Gastroesophageal sphincter (tissue), 4 donors: ENCODE measurements around the gene PPP1R18. TPM values are rescaled to one million over a fixed set of nuclear protein-coding genes. Genes with fewer than 3 reads are reported as not detected.
A peak's percentile ranks its signal among the peaks of the same experiment; 100 is the strongest.
"Not testable (repeated sequence)": the region's sequence is repeated elsewhere in the genome, so short reads cannot be mapped to it uniquely, and the experiment has no call there.

Source experiments
- ATAC-seq: fragments of 150-250 bp; one replicate; pipeline ENCODE4 v1.9.1; 2016; ENCODE audit warnings: mild to moderate bottlenecking, moderate library complexity
- H3K27ac ChIP-seq, 4 donors: fragments of 200-600 bp; sonication (generic) in 3 of 4; 1 replicate in 3 of 4; 2 replicates in 1 of 4; pipeline ENCODE4 v1.5.1; 2016 to 2019
- H3K27me3 ChIP-seq: fragments of 200-600 bp; sonication (generic); one replicate; pipeline ENCODE4 v1.5.1; 2019
- H3K36me3 ChIP-seq, 2 donors: fragments of 200-600 bp; sonication (generic); one replicate each; pipeline ENCODE4 v1.5.1; 2019; ENCODE audit warnings: control low read depth in 1 of 2
- H3K4me1 ChIP-seq, 3 donors: fragments of 200-600 bp; sonication (generic); 1 replicate in 2 of 3; 2 replicates in 1 of 3; pipeline ENCODE4 v1.5.1; 2016 to 2019; ENCODE audit warnings: control low read depth in 2 of 3
- H3K4me3 ChIP-seq, 2 donors: fragments of 200-600 bp; sonication (generic); one replicate each; pipeline ENCODE4 v1.5.1; 2019; ENCODE audit warnings: mild to moderate bottlenecking in 1 of 2, moderate library complexity in 1 of 2
- H3K9me3 ChIP-seq, 3 donors: fragments of 200-600 bp; sonication (generic); one replicate each; pipeline ENCODE4 v1.5.1; 2017 to 2019; ENCODE audit warnings: control low read depth in 2 of 3
- CTCF ChIP-seq, 4 experiments: fragments of 200-600 bp in 2 of 4; fragments of 450-650 bp in 2 of 4; sonication (generic) in 1 of 4; IDR thresholded peaks; one replicate each; pipeline ENCODE4 v1.5.1; 2017 to 2019; ENCODE audit warnings: antibody characterized with exemption in 4 of 4, mild to moderate bottlenecking in 2 of 4, moderate library complexity in 2 of 4
- EP300 ChIP-seq: sonication (generic); formaldehyde crosslinking; IDR thresholded peaks from one replicate; pipeline ENCODE4 v1.6.1; 2017; ENCODE audit warnings: antibody characterized with exemption, mild to moderate bottlenecking
- POLR2A ChIP-seq, 2 donors: fragments of 450-650 bp; IDR thresholded peaks; one replicate each; pipeline ENCODE4 v1.6.1; 2017; ENCODE audit warnings: antibody characterized with exemption in 2 of 2, mild to moderate bottlenecking in 2 of 2, moderate library complexity in 1 of 2
- POLR2AphosphoS5 ChIP-seq: sonication (generic); formaldehyde crosslinking; IDR thresholded peaks from one replicate; pipeline ENCODE4 v1.6.1; 2017; ENCODE audit warnings: antibody characterized with exemption
- WGBS, 2 donors: methylation state at CpG; one replicate each; pipeline ENCODE4 v1.1.5; 2018; ENCODE audit warnings: low coverage in 1 of 2; 5-methylcytosine and 5-hydroxymethylcytosine counted together
- total RNA-seq, 4 donors: library from RNA; depleted of rRNA; stranded (reverse); fragments of >200 nt; gene quantifications; one replicate each; pipeline ENCODE4 v1.1.0, GENCODE V29; 2016

PPP1R18 gene
- total RNA-seq, 4 donors from 2014 or later, result 45.3 to 65.8 (median 56.6) TPM

- ATAC-seq, result no peak
- Histone ChIP-seq H3K4me1 (peaks cover 5 to 54% (median 33%) of the 10 kb centered on the region in 3 donors), H3K27ac (peak overlapping the region in 1 of 4 donors; percentile 10), H3K4me3 (no peak overlapping the region), H3K27me3 (no peaks in the 10 kb centered on the region), H3K9me3 (no peaks in the 10 kb centered on the region), H3K36me3 (peaks cover 0 to 46% of the 10 kb centered on the region in 2 donors)
- 69 to 71% methylated on average over 4 to 10 of the region's 10 CpGs for WGBS, 2 donors
- TF ChIP-seq POLR2A (IDR thresholded peaks at IDR 0.05) (no peak), POLR2AphosphoS5 (no peak), EP300 (no peak), CTCF (IDR thresholded peaks at IDR 0.05) (no peak)
Observed at GRCh38 chr6:30676660-30677285, 9.7 kb downstream of the PPP1R18 start.

GRCh38 chr6:30672445-30673253 lies 13.8 kb downstream of the PPP1R18 start, which contains the start of gene DHX16:
DHX16 (minus strand) TSS chr6:30673006; CDS start chr6:30672841, 165 bp downstream.
- peak in 3 of 4 experiments; percentile 83 to 94 (median 87) for TF ChIP-seq CTCF (IDR thresholded peaks at IDR 0.05)
- peak; percentile 90 for TF ChIP-seq POLR2AphosphoS5
- peak in 1 of 2 donors; percentile 29 for TF ChIP-seq POLR2A (IDR thresholded peaks at IDR 0.05)
- TF ChIP-seq EP300, result no peak

DNA sequence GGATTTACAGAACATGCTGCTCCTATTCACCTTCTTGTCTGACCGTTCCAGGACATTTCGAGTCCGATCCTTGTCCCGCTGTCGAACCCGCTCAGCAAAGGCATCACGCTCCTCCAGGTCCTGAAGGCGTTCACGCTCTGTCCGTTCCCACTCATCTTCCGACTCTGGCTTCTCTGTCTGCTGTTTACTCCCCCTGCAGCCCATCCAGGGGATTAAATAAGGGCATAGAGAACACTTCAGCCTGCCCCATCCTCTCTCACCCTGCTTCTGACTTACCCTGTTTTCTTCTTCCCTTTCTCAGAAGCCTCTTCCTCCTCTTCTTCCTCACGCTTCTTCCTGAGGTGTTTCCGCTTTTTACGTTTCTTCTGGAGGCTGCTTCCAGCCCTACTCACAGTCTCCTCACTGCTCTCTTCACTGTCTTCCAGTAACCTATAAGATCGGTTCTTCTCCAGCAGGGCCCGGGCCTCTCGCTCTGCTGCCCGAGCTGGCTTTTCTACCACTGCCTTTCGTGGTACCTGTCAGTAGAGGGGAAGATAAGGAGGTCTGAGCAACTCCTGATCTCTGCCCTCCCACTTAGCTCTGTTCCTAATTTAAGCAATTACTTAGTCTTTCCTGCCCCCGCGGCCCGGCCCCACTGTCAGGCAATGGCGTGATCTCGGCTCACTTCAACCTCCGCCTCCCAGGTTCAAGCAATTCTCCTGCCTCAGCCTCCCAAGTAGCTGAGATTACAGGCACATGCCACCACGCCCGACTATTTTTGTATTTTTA lies 15.5 kb downstream of the PPP1R18 start:
- peaks cover 0 to 30% (median 13%) of the 10 kb centered on the region in 3 donors for H3K4me1 ChIP-seq
- no peaks in the 10 kb centered on the region for H3K9me3 ChIP-seq
- TF ChIP-seq POLR2A (IDR thresholded peaks at IDR 0.05) (no peak), EP300 (no peak), POLR2AphosphoS5 (no peak), CTCF (IDR thresholded peaks at IDR 0.05) (no peak)
- H3K27me3 ChIP-seq, result no peaks in the 10 kb centered on the region
- no peak for ATAC-seq
- peaks cover 0 to 55% of the 10 kb centered on the region in 2 donors for H3K36me3 ChIP-seq
- 70 to 80% methylated on average over 20 to 23 of the region's 27 CpGs for WGBS, 2 donors
- no peak overlapping the region for H3K27ac ChIP-seq
- no peak overlapping the region for H3K4me3 ChIP-seq

More at GRCh38 chr6:30672445-30673253, 13.8 kb downstream of the PPP1R18 start, which contains the start of gene DHX16:
- H3K9me3 ChIP-seq, result no peaks in the 10 kb centered on the region
- peak within 1 kb of the TSS; percentile 2 to 89 (median 85) for H3K27ac ChIP-seq
- ATAC-seq, result peak; percentile 93
- H3K4me1 ChIP-seq, result peaks cover 0 to 30% (median 13%) of the 10 kb centered on the region in 3 donors
- no peaks in the 10 kb centered on the region for H3K27me3 ChIP-seq
- H3K36me3 ChIP-seq, result peaks cover 0 to 55% of the 10 kb centered on the region in 2 donors
- WGBS, 2 donors, result 0 to 3% methylated on average over 10 of the region's 57 CpGs
- H3K4me3 ChIP-seq, result peak within 1 kb of the TSS; percentile 59 to 91

- Histone ChIP-seq H3K36me3 (peaks cover 2 to 98% of the 10 kb centered on the region in 2 donors), H3K4me1 (peaks cover 0 to 11% (median 1%) of the 10 kb centered on the region in 3 donors)
- not testable (repeated sequence) for H3K4me3 ChIP-seq, ATAC-seq, H3K9me3 ChIP-seq, H3K27ac ChIP-seq, H3K27me3 ChIP-seq
- WGBS, 2 donors, result 72% methylated on average over 2 of the region's 2 CpGs; no CpG with 5 or more reads in 1 of the 2 donors
Observed at GRCh38 chr6:30666300-30666699, 20.1 kb downstream of the PPP1R18 start.
